Immature natural killer cell (primary cell): Measurements from ENCODE around the gene CXCR6. TPM values are rescaled to one million over a fixed set of nuclear protein-coding genes. Genes with fewer than 3 reads are reported as not detected.

Experiments used
- DNase-seq, 3 donors: peaks; one replicate each; pipeline ENCODE4 v3.0.0; 2022; ENCODE audit warnings: mixed read lengths in 1 of 3
- H3K27ac Mint-ChIP-seq, 6 donors: one replicate each; pipeline ENCODE4 v1.8.0; 2020; ENCODE audit warnings: mixed read lengths in 6 of 6, mild to moderate bottlenecking in 5 of 6, inconsistent platforms in 4 of 6, moderate library complexity in 3 of 6
- H3K27me3 Mint-ChIP-seq, 3 donors: one replicate each; pipeline ENCODE4 v1.8.0; 2020 to 2021; ENCODE audit warnings: low read depth in 3 of 3, mild to moderate bottlenecking in 3 of 3, mixed read lengths in 3 of 3, moderate library complexity in 3 of 3, inconsistent platforms in 1 of 3
- H3K36me3 Mint-ChIP-seq, 3 donors: one replicate each; pipeline ENCODE4 v1.8.0; 2020; ENCODE audit warnings: mixed read lengths in 3 of 3, inconsistent platforms in 2 of 3, mild to moderate bottlenecking in 2 of 3
- H3K4me1 Mint-ChIP-seq, 2 donors: one replicate each; pipeline ENCODE4 v1.8.0; 2020; ENCODE audit warnings: inconsistent platforms in 2 of 2, mild to moderate bottlenecking in 2 of 2, mixed read lengths in 2 of 2, moderate library complexity in 1 of 2
- H3K4me3 Mint-ChIP-seq, 5 donors: one replicate each; pipeline ENCODE4 v1.8.0; 2020; ENCODE audit warnings: mild to moderate bottlenecking in 5 of 5, mixed read lengths in 5 of 5, inconsistent platforms in 3 of 5, moderate library complexity in 3 of 5
- H3K9me3 Mint-ChIP-seq, 6 donors: one replicate each; pipeline ENCODE4 v1.8.0; 2020; ENCODE audit warnings: mild to moderate bottlenecking in 6 of 6, mixed read lengths in 6 of 6, inconsistent platforms in 4 of 6, moderate library complexity in 3 of 6
- polyA plus RNA-seq, 3 donors: library from polyadenylated mRNA; unstranded; fragments of 300-500 nt; fragmentation: Illumina TruSeq; gene quantifications; one replicate each; pipeline ENCODE4 v1.2.3, GENCODE V29; 2021

The CXCR6 gene
- polyA plus RNA-seq, 3 donors from 2014 or later = 2.7 to 14.7 (median 8.5) TPM

GRCh38 chr3:45929042-45929679 is 14.1 kb upstream of the CXCR6 start:
- peaks cover 0 to 6% (median 0%) of the 10 kb centered on the region in 3 donors for H3K27me3 Mint-ChIP-seq
- DNase-seq = peak; percentile 66 to 73 (median 68)
- peaks cover 60 to 85% (median 69%) of the 10 kb centered on the region in 3 donors for H3K36me3 Mint-ChIP-seq
- peak overlapping the region in 1 of 5 donors; percentile 2 for H3K4me3 Mint-ChIP-seq
- H3K4me1 Mint-ChIP-seq = peaks cover 10 to 21% of the 10 kb centered on the region in 2 donors
- H3K27ac Mint-ChIP-seq = peak overlapping the region in 3 of 6 donors; percentile 54 to 79 (median 74)
- H3K9me3 Mint-ChIP-seq = no peaks in the 10 kb centered on the region

GRCh38 chr3:45931496-45931895 is 11.8 kb upstream of the CXCR6 start:
- H3K36me3 Mint-ChIP-seq = peaks cover 61 to 93% (median 69%) of the 10 kb centered on the region in 3 donors
- H3K27me3 Mint-ChIP-seq = peaks cover 0 to 3% (median 0%) of the 10 kb centered on the region in 3 donors
- H3K4me3 Mint-ChIP-seq = no peak overlapping the region
- no peak for DNase-seq
- peaks cover 10 to 11% of the 10 kb centered on the region in 2 donors for H3K4me1 Mint-ChIP-seq
- H3K9me3 Mint-ChIP-seq = no peaks in the 10 kb centered on the region
- no peak overlapping the region for H3K27ac Mint-ChIP-seq

GRCh38 chr3:45932112-45932511 is 11.2 kb upstream of the CXCR6 start:
- Mint-ChIP-seq H3K27ac (peak overlapping the region in 1 of 6 donors; percentile 13), H3K36me3 (peaks cover 58 to 89% (median 67%) of the 10 kb centered on the region in 3 donors), H3K9me3 (no peaks in the 10 kb centered on the region), H3K4me3 (no peak overlapping the region), H3K4me1 (peaks cover 10 to 11% of the 10 kb centered on the region in 2 donors), H3K27me3 (peaks cover 0 to 3% (median 0%) of the 10 kb centered on the region in 3 donors)
- no peak for DNase-seq

DNA sequence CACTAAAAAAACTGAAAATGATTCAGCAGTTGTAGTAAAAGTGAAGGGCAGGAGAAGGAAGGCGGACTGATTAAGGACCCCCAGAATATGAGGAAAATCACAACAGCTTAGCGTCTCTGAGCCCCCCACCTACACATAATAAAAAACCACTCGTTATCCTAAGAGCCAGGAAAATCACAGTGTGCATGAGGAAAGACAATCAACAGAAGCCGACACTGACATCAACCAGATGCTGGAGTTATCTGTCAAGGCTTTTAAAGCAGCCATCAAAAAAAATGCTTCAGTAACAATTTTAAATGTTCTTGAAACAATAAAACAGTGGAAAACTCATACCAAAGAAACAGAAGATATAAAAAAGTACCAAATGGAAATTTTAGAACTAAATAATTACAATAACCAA is 9.7 kb upstream of the CXCR6 start:
- no peak for DNase-seq
- H3K27me3 Mint-ChIP-seq = peaks cover 0 to 2% (median 0%) of the 10 kb centered on the region in 3 donors
- peaks cover 10 to 16% of the 10 kb centered on the region in 2 donors for H3K4me1 Mint-ChIP-seq
- H3K4me3 Mint-ChIP-seq = no peak overlapping the region
- H3K27ac Mint-ChIP-seq = no peak overlapping the region
- peaks cover 52 to 83% (median 58%) of the 10 kb centered on the region in 3 donors for H3K36me3 Mint-ChIP-seq
- no peaks in the 10 kb centered on the region for H3K9me3 Mint-ChIP-seq

- Mint-ChIP-seq H3K36me3 (peaks cover 40 to 69% (median 48%) of the 10 kb centered on the region in 3 donors), H3K27me3 (no peaks in the 10 kb centered on the region), H3K4me3 (no peak overlapping the region), H3K9me3 (no peaks in the 10 kb centered on the region), H3K4me1 (peaks cover 17 to 24% of the 10 kb centered on the region in 2 donors), H3K27ac (no peak overlapping the region)
- no peak for DNase-seq
Measured at GRCh38 chr3:45936261-45936660, 7.0 kb upstream of the CXCR6 start.

DNA sequence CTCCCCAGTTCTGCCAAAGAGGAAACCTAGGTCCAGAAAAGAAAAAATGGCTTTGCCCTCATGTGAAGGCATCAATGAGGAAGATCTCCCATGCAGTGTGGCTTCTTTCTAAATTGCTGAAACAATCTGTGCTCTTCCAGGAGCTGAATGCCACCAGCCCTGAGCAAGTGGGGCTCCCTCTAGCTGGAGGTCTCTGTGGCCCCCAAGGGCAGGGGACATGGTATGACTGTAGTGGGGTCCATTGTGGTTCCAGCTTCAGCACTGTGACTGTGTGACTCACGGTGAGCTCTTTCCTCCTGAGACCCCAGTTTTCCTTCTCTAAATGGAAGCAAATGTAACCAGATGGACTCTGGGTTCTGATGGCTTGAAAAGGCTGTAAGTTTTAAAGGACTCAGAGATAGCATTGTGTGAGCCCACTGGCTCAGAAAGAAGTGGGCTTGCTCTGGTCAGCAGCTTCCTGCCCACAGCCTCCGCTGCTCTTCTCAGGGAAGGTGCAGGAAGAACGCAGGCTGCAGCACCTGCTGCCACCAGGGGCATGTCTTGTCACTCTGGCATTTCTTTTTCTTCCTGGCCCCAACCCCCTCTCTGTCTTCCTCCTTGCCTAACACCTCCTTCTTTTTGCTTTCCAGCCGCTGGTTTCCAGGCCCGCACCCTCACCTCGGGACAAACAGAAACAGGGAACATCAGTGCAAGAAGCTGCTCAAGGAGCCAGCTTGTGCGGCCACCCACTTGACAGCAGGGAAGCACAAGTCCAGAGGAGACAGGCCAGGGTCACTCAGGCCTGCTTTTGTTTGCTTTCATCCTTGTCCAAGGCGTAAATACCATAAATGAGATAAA is 5.8 kb upstream of the CXCR6 start:
- DNase-seq = no peak
- Mint-ChIP-seq H3K27me3 (no peaks in the 10 kb centered on the region), H3K36me3 (peaks cover 34 to 61% (median 43%) of the 10 kb centered on the region in 3 donors), H3K4me1 (peaks cover 19 to 30% of the 10 kb centered on the region in 2 donors), H3K9me3 (no peaks in the 10 kb centered on the region), H3K4me3 (no peak overlapping the region), H3K27ac (peak overlapping the region in 1 of 6 donors; percentile 35)

GRCh38 chr3:45938043-45938435 is 5.2 kb upstream of the CXCR6 start:
- Mint-ChIP-seq H3K36me3 (peaks cover 28 to 56% (median 40%) of the 10 kb centered on the region in 3 donors), H3K27me3 (no peaks in the 10 kb centered on the region), H3K27ac (peak overlapping the region in 1 of 6 donors; percentile 64), H3K4me1 (peaks cover 19 to 34% of the 10 kb centered on the region in 2 donors), H3K4me3 (no peak overlapping the region), H3K9me3 (no peaks in the 10 kb centered on the region)
- no peak for DNase-seq

- peak; percentile 75 to 80 (median 78) for DNase-seq
- peaks cover 19 to 56% (median 33%) of the 10 kb centered on the region in 3 donors for H3K36me3 Mint-ChIP-seq
- H3K27ac Mint-ChIP-seq = no peak overlapping the region
- H3K9me3 Mint-ChIP-seq = no peaks in the 10 kb centered on the region
- peaks cover 23 to 42% of the 10 kb centered on the region in 2 donors for H3K4me1 Mint-ChIP-seq
- H3K4me3 Mint-ChIP-seq = no peak overlapping the region
- H3K27me3 Mint-ChIP-seq = no peaks in the 10 kb centered on the region
Measured at GRCh38 chr3:45938864-45939263, 4.4 kb upstream of the CXCR6 start.

GRCh38 chr3:45939341-45939771 is 3.9 kb upstream of the CXCR6 start:
- peak overlapping the region in 3 of 6 donors; percentile 39 to 60 (median 60) for H3K27ac Mint-ChIP-seq
- H3K27me3 Mint-ChIP-seq = no peaks in the 10 kb centered on the region
- no peak for DNase-seq
- H3K9me3 Mint-ChIP-seq = no peaks in the 10 kb centered on the region
- peaks cover 25 to 47% of the 10 kb centered on the region in 2 donors for H3K4me1 Mint-ChIP-seq
- H3K36me3 Mint-ChIP-seq = peaks cover 15 to 52% (median 29%) of the 10 kb centered on the region in 3 donors
- H3K4me3 Mint-ChIP-seq = no peak overlapping the region

DNA sequence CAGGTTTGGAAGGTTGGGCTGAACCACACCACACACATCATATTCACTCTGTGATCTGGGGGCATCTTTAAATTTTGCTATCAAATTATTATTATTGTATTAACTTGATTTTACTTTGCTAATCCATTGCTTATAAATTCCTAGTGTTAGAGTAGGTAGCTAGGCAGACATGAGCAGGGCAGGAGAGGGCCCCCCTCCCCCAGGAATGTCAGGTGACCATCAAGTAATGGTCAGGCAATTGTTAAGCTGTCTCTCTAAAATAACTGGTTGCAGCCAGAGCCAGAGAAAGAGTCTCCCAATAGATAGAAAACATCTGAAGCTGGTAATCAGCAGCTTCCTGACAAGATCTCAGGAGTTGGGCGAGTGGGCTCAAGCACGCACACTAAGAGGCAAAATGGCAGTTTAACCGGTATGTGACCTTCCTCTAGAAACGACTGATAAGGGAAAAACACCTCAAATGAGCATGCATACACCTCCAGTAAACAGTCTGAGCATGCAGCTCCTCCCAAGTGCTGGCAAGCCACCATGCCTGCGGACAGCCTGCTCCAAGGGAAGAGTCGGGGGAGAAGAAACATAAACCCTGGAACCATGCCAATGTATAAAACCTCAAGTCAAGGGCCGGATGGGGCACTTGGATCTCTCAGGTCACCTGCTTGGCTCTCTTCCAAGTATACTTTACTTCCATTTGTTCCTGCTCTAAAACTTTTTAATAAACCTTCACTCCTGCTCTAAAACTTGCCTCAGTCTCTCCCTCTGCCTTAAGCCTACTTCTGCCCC is 3.1 kb upstream of the CXCR6 start:
- H3K36me3 Mint-ChIP-seq = peaks cover 10 to 49% (median 23%) of the 10 kb centered on the region in 3 donors
- H3K27ac Mint-ChIP-seq = peak overlapping the region in 3 of 6 donors; percentile 14 to 46 (median 22)

DNA sequence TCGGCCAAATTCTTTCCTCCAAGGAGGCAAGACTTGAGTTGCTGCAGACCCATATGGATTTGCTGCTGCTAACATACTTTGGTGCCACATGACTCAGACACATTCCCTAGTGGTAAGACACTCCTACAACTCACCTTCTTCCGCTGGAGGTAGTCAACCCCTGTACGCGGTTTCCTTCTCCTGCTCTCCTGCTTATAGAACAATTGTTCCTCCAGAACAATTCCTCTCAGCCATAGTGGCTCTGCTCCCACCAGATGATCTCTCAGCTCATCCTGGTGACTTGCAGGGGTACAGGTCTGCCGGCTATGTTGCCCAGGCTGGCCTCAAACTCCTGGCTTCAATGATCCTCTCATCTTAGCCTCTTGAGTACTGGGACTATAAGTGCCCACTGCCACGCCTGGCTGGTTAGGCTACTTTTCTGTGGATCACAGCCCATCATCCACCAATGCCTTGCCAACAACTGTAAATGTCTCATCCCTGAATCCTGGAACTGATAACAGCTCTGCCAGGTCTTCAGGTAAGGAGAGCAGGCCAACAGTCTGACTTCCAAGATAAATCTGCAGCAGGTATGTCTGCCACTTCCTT is 2.4 kb upstream of the CXCR6 start:
- Mint-ChIP-seq H3K4me1 (peaks cover 36 to 62% of the 10 kb centered on the region in 2 donors), H3K9me3 (no peaks in the 10 kb centered on the region), H3K36me3 (peaks cover 6 to 43% (median 19%) of the 10 kb centered on the region in 3 donors), H3K27me3 (no peaks in the 10 kb centered on the region), H3K4me3 (no peak overlapping the region), H3K27ac (peak overlapping the region in 3 of 6 donors; percentile 14 to 46 (median 22))
- DNase-seq = no peak

More for the DNA sequence above, 3.1 kb upstream of the CXCR6 start:
- Mint-ChIP-seq H3K27me3 (no peaks in the 10 kb centered on the region), H3K4me3 (no peak overlapping the region), H3K4me1 (peaks cover 33 to 55% of the 10 kb centered on the region in 2 donors), H3K9me3 (no peaks in the 10 kb centered on the region)
- DNase-seq = no peak

DNA sequence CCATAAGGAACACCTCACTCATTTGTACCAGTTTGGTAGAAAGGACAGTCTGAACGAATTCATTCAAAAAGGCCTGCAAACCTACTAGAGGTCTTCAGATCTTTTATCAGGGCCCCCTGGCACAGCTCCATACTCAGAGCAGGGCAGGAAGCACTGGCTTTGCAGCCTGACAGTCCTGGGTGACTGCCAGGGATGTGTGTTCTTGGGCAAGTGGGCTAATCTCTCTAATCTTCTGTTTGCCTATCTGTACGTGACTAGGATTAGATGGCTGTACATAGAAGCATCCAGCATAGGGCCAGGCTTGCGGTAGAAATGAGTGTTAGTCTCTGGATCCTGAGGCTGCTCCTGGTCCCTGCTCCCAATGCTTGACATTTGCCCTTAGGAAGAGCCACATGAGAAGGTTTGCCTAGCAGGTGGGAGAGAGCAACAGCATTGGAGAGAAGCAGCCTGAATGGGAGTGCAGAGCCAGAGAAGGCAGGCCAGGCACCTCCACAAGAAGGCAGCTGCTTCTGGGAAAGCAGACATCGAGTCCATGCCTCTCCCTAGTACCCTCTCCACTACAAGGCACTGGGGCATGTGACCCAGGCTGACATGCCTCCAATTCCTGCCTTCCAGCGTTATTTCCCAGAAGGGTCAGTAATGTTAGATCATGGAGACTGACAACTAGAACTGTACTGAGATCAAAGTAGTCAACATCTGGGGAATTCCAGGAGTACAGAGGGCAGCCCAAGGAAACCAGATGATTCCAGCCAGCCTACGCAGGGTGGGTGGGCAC is 1.0 kb upstream of the CXCR6 start:
- no peaks in the 10 kb centered on the region for H3K9me3 Mint-ChIP-seq
- H3K4me1 Mint-ChIP-seq = peaks cover 45 to 76% of the 10 kb centered on the region in 2 donors
- no peak overlapping the region for H3K4me3 Mint-ChIP-seq
- H3K36me3 Mint-ChIP-seq = peaks cover 15 to 48% (median 22%) of the 10 kb centered on the region in 3 donors
- H3K27me3 Mint-ChIP-seq = peaks cover 0 to 3% (median 0%) of the 10 kb centered on the region in 3 donors
- H3K27ac Mint-ChIP-seq = peak overlapping the region in 2 of 6 donors; percentile 64 to 76
- no peak for DNase-seq
